H1 (cell line): ENCODE results near the gene NEGR1. TPM values are rescaled to one million over a fixed set of nuclear protein-coding genes. Genes with fewer than 3 reads are reported as not detected.

Experiments used
- CTCF ChIA-PET: fragments of 300-600 bp; sonication (Branson Sonifier 250); formaldehyde crosslinking; loops from one replicate; lab custom pipeline; 2021; ENCODE audit not compliant: partially characterized antibody; lab: Charles Lee
- POLR2A ChIA-PET: fragments of 300-600 bp; sonication (Branson Sonifier 250); formaldehyde crosslinking; loops from one replicate; lab custom pipeline; 2021; ENCODE audit warnings: inconsistent platforms; ENCODE audit not compliant: partially characterized antibody; lab: Charles Lee
- DNase-seq, 2 experiments: peaks; one replicate each; pipeline versions ENCODE4 v3.0.0 to v3.0.0-alpha.2; 2010 to 2022; ENCODE audit warnings: low spot score in 2 of 2, low read depth in 1 of 2, mixed read lengths in 1 of 2
- FAIRE-seq: peaks from 2 replicates; lab custom pipeline; 2011; peaks lifted over from hg19 to GRCh38; lab: Jason Lieb, UNC
- H2AFZ ChIP-seq: 2 replicates; pipeline ENCODE4 v1.8.1; 2012; ENCODE audit warnings: low read length, inconsistent platforms
- H2AK5ac ChIP-seq: 2 replicates; pipeline ENCODE4 v1.6.1; 2013; ENCODE audit warnings: low read depth, low read length
- H2BK120ac ChIP-seq: replicated peaks from 2 replicates; pipeline ENCODE3; 2013; ENCODE audit warnings: low read depth, low read length, inconsistent platforms
- H2BK12ac ChIP-seq: 2 replicates; pipeline ENCODE4 v1.6.1; 2013; ENCODE audit warnings: low read depth, low read length
- H2BK15ac ChIP-seq: 2 replicates; pipeline ENCODE4 v1.6.1; 2013; ENCODE audit warnings: low read length
- H2BK20ac ChIP-seq: 2 replicates; pipeline ENCODE4 v1.6.1; 2013; ENCODE audit warnings: low read length
- H2BK5ac ChIP-seq: 2 replicates; pipeline ENCODE4 v1.6.1; 2013; ENCODE audit warnings: low read depth, low read length
- H3K14ac ChIP-seq: 2 replicates; pipeline ENCODE4 v1.6.1; 2013; ENCODE audit warnings: inconsistent platforms; ENCODE audit not compliant: insufficient read length
- H3K18ac ChIP-seq: 2 replicates; pipeline ENCODE4 v1.6.1; 2013; ENCODE audit warnings: low read length; ENCODE audit errors: extremely low read depth
- H3K23ac ChIP-seq: 2 replicates; pipeline ENCODE4 v1.6.1; 2013; ENCODE audit warnings: inconsistent platforms; ENCODE audit not compliant: insufficient read length
- H3K23me2 ChIP-seq: 2 replicates; pipeline ENCODE4 v1.6.1; 2013; ENCODE audit warnings: low read depth, low read length
- H3K27ac ChIP-seq: 2 replicates; pipeline ENCODE4 v1.6.1; 2011; ENCODE audit warnings: low read depth, low read length, inconsistent platforms
- H3K27me3 ChIP-seq, 4 experiments: replicated peaks in 1 of 4; 1 replicate in 1 of 4; 2 replicates in 3 of 4; pipeline versions ENCODE4 v1.6.1 to v1.8.1; 2011 to 2013; ENCODE audit warnings: low read length in 3 of 4, mild to moderate bottlenecking in 3 of 4, inconsistent platforms in 2 of 4, mixed read lengths in 2 of 4, moderate library complexity in 1 of 4; ENCODE audit not compliant: control insufficient read depth in 3 of 4, insufficient read depth in 3 of 4; ENCODE audit errors: extremely low read depth in 1 of 4
- H3K36me3 ChIP-seq, 4 experiments: 2 replicates each; pipeline versions ENCODE4 v1.6.1 to v1.8.1; 2011 to 2013; ENCODE audit warnings: mild to moderate bottlenecking in 4 of 4, low read length in 3 of 4, moderate library complexity in 2 of 4, control low read depth in 1 of 4, inconsistent platforms in 1 of 4; ENCODE audit not compliant: insufficient read depth in 4 of 4, control insufficient read depth in 2 of 4
- H3K4ac ChIP-seq: replicated peaks from 2 replicates; pipeline ENCODE3; 2013; ENCODE audit warnings: low read length, low read depth, mixed read lengths, inconsistent platforms; ENCODE audit not compliant: insufficient read length
- H3K4me1 ChIP-seq, 4 experiments: replicated peaks in 1 of 4; 1 replicate in 1 of 4; 2 replicates in 3 of 4; pipeline versions ENCODE4 v1.6.1 to v1.8.1; 2011 to 2013; ENCODE audit warnings: low read length in 3 of 4, inconsistent platforms in 2 of 4, mixed read lengths in 1 of 4; ENCODE audit not compliant: insufficient read depth in 4 of 4, control insufficient read depth in 3 of 4
- H3K4me2 ChIP-seq, 2 experiments: 2 replicates each; pipeline versions ENCODE4 v1.6.1 to v1.8.1; 2011 to 2013; ENCODE audit warnings: low read depth in 2 of 2, low read length in 2 of 2, control low read depth in 1 of 2, inconsistent platforms in 1 of 2, mild to moderate bottlenecking in 1 of 2; ENCODE audit not compliant: insufficient read depth in 1 of 2
- H3K4me3 ChIP-seq, 4 experiments: fragments of 200-600, 300-600 bp in 1 of 4; sonication (generic), shearing (Covaris generic), sonication (Bioruptor Twin) in 1 of 4; 2 replicates each; pipeline versions ENCODE4 v1.5.1 to v1.8.1; 2011 to 2016; ENCODE audit warnings: low read length in 4 of 4, low read depth in 3 of 4, control low read depth in 2 of 4, inconsistent platforms in 2 of 4, mild to moderate bottlenecking in 2 of 4, mixed read lengths in 1 of 4, moderate library complexity in 1 of 4; ENCODE audit not compliant: insufficient read depth in 2 of 4; ENCODE audit errors: extremely low read depth in 1 of 4
- H3K56ac ChIP-seq: replicated peaks from 2 replicates; pipeline ENCODE3; 2013; ENCODE audit warnings: low read depth, mild to moderate bottlenecking, mixed read lengths, low read length, inconsistent platforms; ENCODE audit not compliant: insufficient read length
- H3K79me1 ChIP-seq: 2 replicates; pipeline ENCODE4 v1.6.1; 2013; ENCODE audit warnings: low read depth, low read length, control low read depth
- H3K79me2 ChIP-seq, 2 experiments: 2 replicates each; pipeline versions ENCODE4 v1.6.1 to v1.8.1; 2012 to 2013; ENCODE audit warnings: low read length in 2 of 2, mild to moderate bottlenecking in 2 of 2, inconsistent platforms in 1 of 2; ENCODE audit not compliant: insufficient read depth in 2 of 2, control insufficient read depth in 1 of 2
- H3K9ac ChIP-seq, 4 experiments: replicated peaks in 1 of 4; 1 replicate in 1 of 4; 2 replicates in 3 of 4; pipeline versions ENCODE4 v1.6.1 to v1.8.1; 2011 to 2013; ENCODE audit warnings: low read depth in 3 of 4, low read length in 3 of 4, control low read depth in 2 of 4, mild to moderate bottlenecking in 2 of 4, moderate library complexity in 2 of 4, inconsistent platforms in 1 of 4; ENCODE audit errors: extremely low read depth in 1 of 4
- H3K9me3 ChIP-seq, 2 experiments: 2 replicates each; pipeline versions ENCODE4 v1.6.1 to v1.8.1; 2012 to 2013; ENCODE audit warnings: mild to moderate bottlenecking in 2 of 2, moderate library complexity in 2 of 2, control low read depth in 1 of 2, inconsistent platforms in 1 of 2, low read depth in 1 of 2, low read length in 1 of 2, mixed read lengths in 1 of 2; ENCODE audit not compliant: insufficient read depth in 2 of 2
- H4K20me1 ChIP-seq, 2 experiments: replicated peaks in 1 of 2; 2 replicates each; pipeline versions ENCODE3 to v1.8.1; 2011 to 2013; ENCODE audit warnings: inconsistent platforms in 2 of 2, low read length in 2 of 2, mild to moderate bottlenecking in 1 of 2; ENCODE audit not compliant: insufficient read depth in 2 of 2, control insufficient read depth in 1 of 2
- H4K5ac ChIP-seq: 2 replicates; pipeline ENCODE4 v1.6.1; 2013; ENCODE audit warnings: low read length, low read depth, mixed read lengths, inconsistent platforms; ENCODE audit not compliant: insufficient read length
- H4K8ac ChIP-seq: 2 replicates; pipeline ENCODE4 v1.8.0; 2013; ENCODE audit warnings: mild to moderate bottlenecking, moderate library complexity, low read length, inconsistent platforms; ENCODE audit not compliant: insufficient read depth; ENCODE audit errors: extremely low read depth
- H4K91ac ChIP-seq: replicated peaks from 2 replicates; pipeline ENCODE3; 2013; ENCODE audit warnings: low read length, mixed read lengths, inconsistent platforms; ENCODE audit not compliant: insufficient read length
- CBX8 ChIP-seq: fragments of 300-800, 300-1000 bp; sonication (generic); IDR thresholded peaks from 2 replicates; pipeline ENCODE4 v1.7.1; 2016; ENCODE audit warnings: low read depth, low read length, borderline replicate concordance
- CEBPB ChIP-seq: IDR thresholded peaks from 2 replicates; pipeline ENCODE4 v1.6.1; 2012; ENCODE audit warnings: low read depth, low read length
- FOSL1 ChIP-seq: IDR thresholded peaks from 2 replicates; pipeline ENCODE4 v1.6.1; 2011; ENCODE audit warnings: mild to moderate bottlenecking, low read depth, low read length, moderate library complexity; ENCODE audit not compliant: insufficient read depth
- HDAC2 ChIP-seq, 2 experiments: fragments of 300-600 bp in 1 of 2; sonication (generic) in 1 of 2; IDR thresholded peaks; 2 replicates each; pipeline ENCODE4 v1.6.1; 2011 to 2012; ENCODE audit warnings: low read depth in 2 of 2, low read length in 2 of 2, mild to moderate bottlenecking in 2 of 2, moderate library complexity in 2 of 2, borderline replicate concordance in 1 of 2, inconsistent platforms in 1 of 2
- JUND ChIP-seq: IDR thresholded peaks from 2 replicates; pipeline ENCODE4 v1.6.1; 2011; ENCODE audit warnings: mild to moderate bottlenecking, improper control_type of control experiment, low read length
- NRF1 ChIP-seq: IDR thresholded peaks from 2 replicates; pipeline ENCODE4 v1.6.1; 2011; ENCODE audit warnings: mild to moderate bottlenecking, low read depth, low read length, improper control_type of control experiment
- RFX5 ChIP-seq: IDR thresholded peaks from 2 replicates; pipeline ENCODE4 v1.6.1; 2011; ENCODE audit warnings: low read depth, low read length, improper control_type of control experiment, borderline replicate concordance
- SRF ChIP-seq: IDR thresholded peaks from 2 replicates; pipeline ENCODE4 v1.6.1; 2011; ENCODE audit warnings: mild to moderate bottlenecking, low read depth, low read length, moderate library complexity
- WGBS, 2 experiments: shearing (Covaris generic) in 1 of 2; methylation state at CpG; one replicate each; pipeline versions ENCODE4 v1.1.6 to v1.1.7; 2013 to 2015; ENCODE audit warnings: low lambda C conversion rate in 2 of 2, mixed read lengths in 2 of 2, inconsistent platforms in 1 of 2, low coverage in 1 of 2, missing lambda C conversion rate in 1 of 2; ENCODE audit not compliant: insufficient replicate concordance in 2 of 2, insufficient coverage in 1 of 2, insufficient read length in 1 of 2; ENCODE audit errors: extremely low coverage in 1 of 2, missing lambda C conversion rate in 1 of 2; 5-methylcytosine and 5-hydroxymethylcytosine counted together
- polyA plus RNA-seq, 7 experiments: library from polyadenylated mRNA; depleted of rRNA in 3 of 7; stranded (reverse) in 5 of 7; unstranded in 2 of 7; fragments of >200 nt in 5 of 7; fragments of 200-250 nt in 2 of 7; gene quantifications; 1 replicate in 5 of 7; 2 replicates in 1 of 7; 4 replicates in 1 of 7; pipeline versions ENCODE4 v1.2.1 to v1.2.3, GENCODE V29; 2011 to 2013; ENCODE audit warnings: missing spikeins in 2 of 7, mixed read lengths in 2 of 7
- total RNA-seq: library from RNA; stranded (reverse); fragmentation: NEBNext Ultra II Directional; extraction: Animal tissue kit (Norgen Biotek cat#: 25700); gene quantifications from 2 replicates; pipeline ENCODE4 v1.2.1, GENCODE V29; 2021

The NEGR1 gene
- total and polyA plus RNA-seq, 2 of the 8 experiments (the other 6 are each of a cell fraction or from before 2014, with no cell fraction given), result 0.71 to 1.3 TPM

DNA sequence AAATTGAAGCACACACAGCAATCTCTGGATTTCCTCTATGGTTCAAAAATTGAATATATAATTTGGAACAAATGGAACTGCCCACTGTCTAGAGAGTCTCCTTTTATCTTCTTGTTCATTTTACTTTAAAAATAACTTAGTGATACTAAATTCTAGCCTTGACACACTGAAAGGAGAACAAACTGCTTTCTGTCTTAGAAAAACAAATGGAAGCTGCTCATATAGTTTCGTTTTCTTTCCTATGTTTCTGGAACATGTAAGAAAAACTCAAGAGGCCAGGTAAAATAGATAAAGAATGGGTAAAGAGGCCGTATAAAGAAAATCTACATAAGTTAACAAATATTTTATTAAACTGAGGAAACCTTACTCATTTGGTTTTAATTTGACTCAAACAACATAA, 332.7 kb downstream of the NEGR1 start:
- Histone ChIP-seq H2AFZ (no peak overlapping the region), H2BK15ac (no peak overlapping the region), H4K91ac (no peak overlapping the region), H2BK5ac (no peak overlapping the region), H3K4me2 (no peak overlapping the region), H4K5ac (no peak overlapping the region), H3K4me3 (no peak overlapping the region), H3K27ac (no peak overlapping the region), H3K27me3 (no peaks in the 10 kb centered on the region), H2BK120ac (no peak overlapping the region), H3K9ac (no peak overlapping the region), H4K20me1 (no peaks in the 10 kb centered on the region), H3K23ac (no peak overlapping the region), H3K14ac (no peak overlapping the region), H3K9me3 (no peaks in the 10 kb centered on the region), H3K79me2 (no peaks in the 10 kb centered on the region), H3K36me3 (no peaks in the 10 kb centered on the region), H2AK5ac (no peak overlapping the region), H3K4ac (no peak overlapping the region), H4K8ac (no peak overlapping the region), H3K23me2 (no peaks in the 10 kb centered on the region), H2BK12ac (no peak overlapping the region), H3K56ac (no peak overlapping the region), H3K79me1 (no peaks in the 10 kb centered on the region), H3K18ac (no peak overlapping the region), H3K4me1 (no peaks in the 10 kb centered on the region), H2BK20ac (no peak overlapping the region)
- DNase-seq (no peak), FAIRE-seq (no peak)
- WGBS, 2 experiments, result 92% methylated on average over 2 of the region's 2 CpGs; no CpG with 5 or more reads in 1 of the 2 experiments
- ChIA-PET CTCF (no interaction called here), POLR2A (no interaction called here)
- TF ChIP-seq JUND, result no peak
- no peak for TF ChIP-seq RFX5
- no peak for TF ChIP-seq HDAC2 (IDR thresholded peaks at IDR 0.05; ENCODE audit: borderline replicate concordance in 1 of 2, low read depth in 2 of 2, low read length in 2 of 2)
- TF ChIP-seq CEBPB, result no peak
- TF ChIP-seq FOSL1, result no peak
- no peak for TF ChIP-seq CBX8
- no peak for TF ChIP-seq SRF
- TF ChIP-seq NRF1, result no peak
